IMR-90 (cell line): ENCODE data around the gene ZNF407. TPM values are rescaled to one million over a fixed set of nuclear protein-coding genes. Genes with fewer than 3 reads are reported as not detected.

Experiments
- ATAC-seq: fragments of 200-7000 bp; cut with Tn5 transposase; 2 replicates; pipeline ENCODE4 v1.9.1; 2020; ENCODE audit warnings: low read depth, mild to moderate bottlenecking, moderate library complexity
- BruUV-seq: library from RNA; stranded (reverse); fragments of 400-500 nt; replicated peaks from 2 replicates; lab custom pipeline; 2021; lab: Mats Ljungman, UMichigan
- CTCF ChIA-PET: fragments of 300-600 bp; formaldehyde crosslinking; extraction: SDS; loops from one replicate; lab custom pipeline; 2021; ENCODE audit warnings: antibody characterized with exemption; lab: Yijun Ruan, JAX
- POLR2A ChIA-PET: fragments of 300-600 bp; sonication (Branson Sonifier 250); formaldehyde crosslinking; loops from one replicate; lab custom pipeline; 2022; ENCODE audit warnings: antibody characterized with exemption; ENCODE audit not compliant: unreplicated experiment; lab: Charles Lee
- DNase-seq: peaks from one replicate; pipeline ENCODE4 v3.0.0; 2013
- H2AFZ ChIP-seq: replicated peaks from 2 replicates; pipeline ENCODE3; 2013; ENCODE audit warnings: low read length, mild to moderate bottlenecking; ENCODE audit not compliant: poor library complexity
- H2AK5ac ChIP-seq: 2 replicates; pipeline ENCODE4 v1.6.1; 2013; ENCODE audit warnings: low read depth, low read length, inconsistent platforms
- H2AK9ac ChIP-seq: replicated peaks from 2 replicates; pipeline ENCODE3; 2013; ENCODE audit warnings: mild to moderate bottlenecking, low read depth, low read length, moderate library complexity; ENCODE audit not compliant: poor library complexity
- H2BK120ac ChIP-seq: 2 replicates; pipeline ENCODE4 v1.6.1; 2013; ENCODE audit warnings: low read depth, low read length, inconsistent platforms
- H2BK15ac ChIP-seq: 3 replicates; pipeline ENCODE4 v1.6.1; 2013; ENCODE audit warnings: low read depth, low read length, inconsistent platforms
- H2BK20ac ChIP-seq: 2 replicates; pipeline ENCODE4 v1.6.1; 2013; ENCODE audit warnings: low read depth, mild to moderate bottlenecking, inconsistent platforms, low read length, moderate library complexity
- H2BK5ac ChIP-seq: 2 replicates; pipeline ENCODE4 v1.6.1; 2013; ENCODE audit warnings: mild to moderate bottlenecking, low read depth, low read length, inconsistent platforms; ENCODE audit not compliant: poor library complexity, severe bottlenecking
- H3K14ac ChIP-seq: replicated peaks from 2 replicates; pipeline ENCODE4 v1.6.1; 2013; ENCODE audit warnings: low read depth, low read length, inconsistent platforms
- H3K18ac ChIP-seq: 2 replicates; pipeline ENCODE4 v1.6.1; 2013; ENCODE audit warnings: low read depth, low read length, control low read depth
- H3K23ac ChIP-seq: 2 replicates; pipeline ENCODE4 v1.6.1; 2013; ENCODE audit warnings: low read depth, low read length, inconsistent platforms
- H3K27ac ChIP-seq: 2 replicates; pipeline ENCODE4 v1.5.1; 2013; ENCODE audit warnings: mild to moderate bottlenecking, control low read depth, low read length; ENCODE audit not compliant: insufficient read depth
- H3K27me3 ChIP-seq: 2 replicates; pipeline ENCODE4 v1.6.1; 2013; ENCODE audit warnings: low read length; ENCODE audit not compliant: control insufficient read depth, insufficient read depth
- H3K36me3 ChIP-seq: 2 replicates; pipeline ENCODE4 v1.6.1; 2013; ENCODE audit warnings: low read length, mixed read lengths; ENCODE audit not compliant: control insufficient read depth, insufficient read depth
- H3K4ac ChIP-seq: 2 replicates; pipeline ENCODE4 v1.6.1; 2013; ENCODE audit warnings: low read depth, low read length, inconsistent platforms
- H3K4me1 ChIP-seq: 2 replicates; pipeline ENCODE4 v1.6.1; 2013; ENCODE audit warnings: low read length, mixed read lengths; ENCODE audit not compliant: control insufficient read depth, insufficient read depth
- H3K4me2 ChIP-seq: 2 replicates; pipeline ENCODE4 v1.6.1; 2013; ENCODE audit warnings: low read depth, mild to moderate bottlenecking, control low read depth, low read length, moderate library complexity
- H3K4me3 ChIP-seq: 2 replicates; pipeline ENCODE4 v1.5.1; 2013; ENCODE audit warnings: low read depth, mild to moderate bottlenecking, control low read depth, low read length, moderate library complexity; ENCODE audit not compliant: insufficient read depth
- H3K56ac ChIP-seq: 2 replicates; pipeline ENCODE4 v1.6.1; 2013; ENCODE audit warnings: low read length, inconsistent platforms; ENCODE audit not compliant: insufficient read depth; ENCODE audit errors: extremely low read depth
- H3K79me1 ChIP-seq, 2 experiments: 2 replicates each; pipeline ENCODE4 v1.6.1; 2013; ENCODE audit warnings: low read length in 2 of 2, inconsistent platforms in 1 of 2, low read depth in 1 of 2
- H3K9ac ChIP-seq: 2 replicates; pipeline ENCODE4 v1.6.1; 2013; ENCODE audit warnings: low read depth, low read length, control low read depth
- H3K9me1 ChIP-seq: 2 replicates; pipeline ENCODE4 v1.6.1; 2013; ENCODE audit warnings: low read length, inconsistent platforms; ENCODE audit not compliant: insufficient read depth
- H3K9me3 ChIP-seq: 2 replicates; pipeline ENCODE4 v1.6.1; 2013; ENCODE audit warnings: low read length; ENCODE audit not compliant: control insufficient read depth, insufficient read depth
- H4K20me1 ChIP-seq: 2 replicates; pipeline ENCODE4 v1.6.1; 2013; ENCODE audit warnings: low read length, inconsistent platforms; ENCODE audit not compliant: insufficient read depth
- H4K5ac ChIP-seq: 2 replicates; pipeline ENCODE4 v1.6.1; 2013; ENCODE audit warnings: mild to moderate bottlenecking, low read depth, low read length, control low read depth
- H4K8ac ChIP-seq, 2 experiments: 2 replicates each; pipeline ENCODE4 v1.6.1; 2013; ENCODE audit warnings: low read depth in 2 of 2, low read length in 2 of 2, control low read depth in 1 of 2, inconsistent platforms in 1 of 2
- H4K91ac ChIP-seq: 2 replicates; pipeline ENCODE4 v1.6.1; 2013; ENCODE audit warnings: low read depth, low read length, inconsistent platforms; ENCODE audit not compliant: insufficient read depth
- BHLHE40 ChIP-seq: fragments of 150-350 bp; IDR thresholded peaks from 2 replicates; pipeline ENCODE4 v1.6.1; 2016; ENCODE audit warnings: mild to moderate bottlenecking, low read depth, low read length
- CEBPB ChIP-seq: IDR thresholded peaks from 2 replicates; pipeline ENCODE4 v1.6.1; 2012; ENCODE audit warnings: low read depth, low read length, improper control_type of control experiment
- CHD1 ChIP-seq: IDR thresholded peaks from 2 replicates; pipeline ENCODE4 v1.6.1; 2012; ENCODE audit warnings: low read depth, low read length, improper control_type of control experiment
- FOS ChIP-seq: fragments of 150-350 bp; IDR thresholded peaks from 2 replicates; pipeline ENCODE4 v1.6.1; 2016; ENCODE audit warnings: low read depth, low read length
- MAFK ChIP-seq: IDR thresholded peaks from 2 replicates; pipeline ENCODE4 v1.6.1; 2012; ENCODE audit warnings: low read depth, low read length, improper control_type of control experiment
- MXI1 ChIP-seq: IDR thresholded peaks from 2 replicates; pipeline ENCODE4 v1.6.1; 2012; ENCODE audit warnings: low read depth, mild to moderate bottlenecking, low read length, moderate library complexity, borderline replicate concordance
- NFE2L2 ChIP-seq: fragments of 150-350 bp; IDR thresholded peaks from 2 replicates; pipeline ENCODE4 v1.6.1; 2016; ENCODE audit warnings: low read depth, mild to moderate bottlenecking, low read length
- RAD21 ChIP-seq: IDR thresholded peaks from 2 replicates; pipeline ENCODE4 v1.6.1; 2012; ENCODE audit warnings: low read length, improper control_type of control experiment
- RCOR1 ChIP-seq: IDR thresholded peaks from 2 replicates; pipeline ENCODE4 v1.6.1; 2012; ENCODE audit warnings: mild to moderate bottlenecking, low read length, improper control_type of control experiment; ENCODE audit not compliant: insufficient replicate concordance
- RFX5 ChIP-seq: IDR thresholded peaks from 2 replicates; pipeline ENCODE4 v1.8.0; 2012; ENCODE audit warnings: low read depth, mild to moderate bottlenecking, low read length, moderate library complexity
- SMC3 ChIP-seq: fragments of 150-350 bp; IDR thresholded peaks from 2 replicates; pipeline ENCODE4 v1.6.1; 2016; ENCODE audit warnings: low read depth, mild to moderate bottlenecking, antibody characterized with exemption, low read length, moderate library complexity
- USF2 ChIP-seq: fragments of 150-350 bp; IDR thresholded peaks from 2 replicates; pipeline ENCODE4 v1.6.1; 2017; ENCODE audit warnings: mild to moderate bottlenecking, antibody characterized with exemption, low read length, low read depth
- WGBS, 2 experiments: methylation state at CpG; one replicate each; pipeline versions ENCODE4 v1.1.5 to v1.1.7; 2013; ENCODE audit warnings: missing lambda C conversion rate in 2 of 2; ENCODE audit not compliant: insufficient read length in 1 of 2; ENCODE audit errors: extremely low coverage in 2 of 2; 5-methylcytosine and 5-hydroxymethylcytosine counted together
- dilution Hi-C: fragments of 300-500 bp; cut with HindIII; formaldehyde crosslinking; loops from one replicate; pipeline ENCODE4 v1.14.3; 2018; ENCODE audit warnings: low sequenced_read_pairs; ENCODE audit not compliant: unreplicated experiment
- in situ Hi-C: fragments of 300-500 bp; cut with MboI; formaldehyde crosslinking; loops from 3 replicates; pipeline ENCODE4 v1.14.3; 2019; ENCODE audit warnings: low sequenced_read_pairs, inconsistent platforms, mixed read lengths
- intact Hi-C: fragments of 100-400 bp; cut with micrococcal nuclease; formaldehyde crosslinking; loops from 2 replicates; pipeline ENCODE4 v1.10.0; 2022
- polyA plus RNA-seq, 3 experiments: library from polyadenylated mRNA; depleted of rRNA; stranded (reverse); fragments of >200 nt; gene quantifications; 2 replicates each; pipeline ENCODE4 v1.2.3, GENCODE V29; 2012; ENCODE audit warnings: low replicate concordance in 1 of 3
- total RNA-seq: library from RNA; depleted of rRNA; stranded (reverse); fragments of >200 nt; gene quantifications from 2 replicates; pipeline ENCODE4 v1.2.3, GENCODE V29; 2012

The ZNF407 gene
- total and polyA plus RNA-seq, 2 of the 4 experiments (the other 2 are of a cell fraction): 3.1 to 20.1 TPM

GRCh38 chr18:75051757-75052156, 454.1 kb downstream of the ZNF407 start:
- TF ChIP-seq CEBPB (no peak), USF2 (no peak), BHLHE40 (no peak), RAD21 (no peak), FOS (no peak), CHD1 (no peak), NFE2L2 (no peak), SMC3 (no peak), MAFK (no peak), RCOR1 (no peak), MXI1 (no peak), RFX5 (no peak)
- H2BK15ac ChIP-seq: no peak overlapping the region
- no peak overlapping the region for H4K91ac ChIP-seq
- H3K56ac ChIP-seq: no peak overlapping the region
- no peak overlapping the region for H2BK120ac ChIP-seq
- no peak overlapping the region for H3K4me3 ChIP-seq
- H2AK5ac ChIP-seq: no peak overlapping the region
- H3K9me3 ChIP-seq: no peaks in the 10 kb centered on the region; the same call in 1 of the 2 replicates
- DNase-seq (no peak), ATAC-seq (no peak)
- WGBS, 2 experiments: 100% methylated on average over 1 of the region's 9 CpGs; no CpG with 5 or more reads in 1 of the 2 experiments
- H2AK9ac ChIP-seq: no peak overlapping the region
- no peak overlapping the region for H3K27ac ChIP-seq
- no peak overlapping the region for H2AFZ ChIP-seq
- no peak overlapping the region for H3K4me2 ChIP-seq
- no peaks in the 10 kb centered on the region for H3K79me1 ChIP-seq
- H3K18ac ChIP-seq: no peak overlapping the region
- BruUV-seq: no TSS peak
- no peaks in the 10 kb centered on the region for H3K27me3 ChIP-seq
- H2BK20ac ChIP-seq: no peak overlapping the region
- H3K9ac ChIP-seq: no peak overlapping the region
- no peaks in the 10 kb centered on the region; the same call in 1 of the 2 replicates for H3K4me1 ChIP-seq
- intact Hi-C loops: no loop called here
- in situ Hi-C loops: no loop called here
- H3K4ac ChIP-seq: no peak overlapping the region
- H3K14ac ChIP-seq: no peak overlapping the region
- dilution Hi-C loops: no loop called here
- no peak overlapping the region for H3K23ac ChIP-seq
- H4K8ac ChIP-seq: no peak overlapping the region
- H4K5ac ChIP-seq: no peak overlapping the region
- no peaks in the 10 kb centered on the region for H3K36me3 ChIP-seq
- ChIA-PET CTCF (interaction anchor here (0.8 kb wide), 1 partner anchor 12 kb away, joined by 3 read pairs; no protein-coding TSS in a partner anchor), POLR2A (no interaction called here)
- H2BK5ac ChIP-seq: no peak overlapping the region
- peaks cover 4% of the 10 kb centered on the region; the same call in 1 of the 2 replicates for H3K9me1 ChIP-seq
- no peaks in the 10 kb centered on the region for H4K20me1 ChIP-seq
